Gastrocnemius medialis (tissue), 4 donors: Measurements from ENCODE around the gene NIPBL. TPM values are rescaled to one million over a fixed set of nuclear protein-coding genes. Genes with fewer than 3 reads are reported as not detected.

Experiments
- ATAC-seq, 2 donors: fragments of 150-250 bp; one replicate each; pipeline ENCODE4 v1.9.1; 2016
- DNase-seq, 2 donors: peaks; one replicate each; pipeline ENCODE4 v3.0.0-alpha.2; 2019
- H3K27ac ChIP-seq, 4 donors: fragments of 200-600 bp; sonication (generic); 1 replicate in 1 of 4; 2 replicates in 3 of 4; pipeline ENCODE4 v1.5.1; 2016 to 2018; ENCODE audit warnings: mild to moderate bottlenecking in 2 of 4, moderate library complexity in 1 of 4
- H3K27me3 ChIP-seq, 3 donors: fragments of 200-600 bp; sonication (generic) in 2 of 3; 1 replicate in 1 of 3; 2 replicates in 2 of 3; pipeline versions ENCODE4 v1.5.1 to v1.6.0; 2016 to 2019; ENCODE audit warnings: mild to moderate bottlenecking in 1 of 3, moderate library complexity in 1 of 3
- H3K36me3 ChIP-seq, 2 donors: fragments of 200-600 bp; sonication (generic) in 1 of 2; one replicate each; pipeline ENCODE4 v1.5.1; 2017 to 2018
- H3K4me1 ChIP-seq, 2 donors: fragments of 200-600 bp; sonication (generic) in 1 of 2; one replicate each; pipeline ENCODE4 v1.5.1; 2016 to 2017; ENCODE audit warnings: mild to moderate bottlenecking in 2 of 2
- H3K4me3 ChIP-seq, 4 donors: fragments of 200-600 bp; sonication (generic) in 3 of 4; 1 replicate in 1 of 4; 2 replicates in 3 of 4; pipeline ENCODE4 v1.5.1; 2016 to 2019; ENCODE audit warnings: mild to moderate bottlenecking in 2 of 4
- H3K9me3 ChIP-seq, 3 donors: fragments of 200-600 bp; sonication (generic) in 2 of 3; 1 replicate in 1 of 3; 2 replicates in 2 of 3; pipeline ENCODE4 v1.5.1; 2016 to 2019
- POLR2A ChIP-seq, 2 donors: fragments of 450-650 bp; IDR thresholded peaks; one replicate each; pipeline ENCODE4 v1.6.1; 2017; ENCODE audit warnings: antibody characterized with exemption in 2 of 2, mild to moderate bottlenecking in 2 of 2, moderate library complexity in 2 of 2
- in situ Hi-C, 4 donors: fragments of 200-750 bp; cut with MboI; loops; one replicate each; pipeline versions ENCODE4 v1.15.0 to v1.8.0; 2017; ENCODE audit warnings: low sequenced_read_pairs in 4 of 4
- intact Hi-C: fragments of 100-400 bp; cut with DNase I; formaldehyde crosslinking; loops from one replicate; pipeline ENCODE4 v1.15.1; 2023; ENCODE audit warnings: low total_unique reads
- total RNA-seq, 4 donors: library from RNA; depleted of rRNA; stranded (reverse); fragments of >200 nt; gene quantifications; one replicate each; pipeline versions ENCODE4 v1.1.0 to v1.2.3, GENCODE V29; 2016
- TF ChIP-seq, protein P1 (sequence below), 5 experiments: fragments of 450-650 bp in 3 of 5; fragments of 200-600 bp in 2 of 5; sonication (generic) in 2 of 5; IDR thresholded peaks in 4 of 5; conservative IDR thresholded peaks in 1 of 5; 1 replicate in 4 of 5; 2 replicates in 1 of 5; pipeline ENCODE4 v1.5.1; 2016 to 2019; ENCODE audit warnings: antibody characterized with exemption in 5 of 5, mild to moderate bottlenecking in 3 of 5, moderate library complexity in 3 of 5

The NIPBL gene
- total RNA-seq, 4 donors from 2014 or later: 15.0 to 49.6 (median 32.7) TPM

DNA sequence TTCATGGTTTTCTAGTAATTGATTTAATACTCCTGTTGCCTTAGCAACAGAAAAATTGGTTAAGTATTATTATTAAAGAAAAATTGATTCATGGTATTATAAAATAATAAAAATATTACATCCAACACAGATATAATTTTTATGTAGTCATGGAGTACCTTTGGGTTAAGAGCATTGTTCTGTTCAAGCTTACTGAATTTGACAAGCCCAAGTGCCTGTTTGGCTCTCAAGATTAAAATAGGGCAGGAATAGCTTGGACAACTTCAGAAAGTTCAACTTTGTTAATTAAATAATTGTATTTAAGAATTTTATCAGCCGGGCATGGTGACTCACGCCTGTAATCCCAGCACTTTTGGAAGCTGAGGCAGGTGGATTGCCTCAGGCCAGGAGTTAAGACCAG, 82.0 kb downstream of the NIPBL start:
- Histone ChIP-seq H3K27me3 (no peaks in the 10 kb centered on the region), H3K27ac (no peak overlapping the region), H3K36me3 (peaks cover 0 to 37% of the 10 kb centered on the region in 2 donors), H3K4me3 (no peak overlapping the region), H3K9me3 (no peaks in the 10 kb centered on the region), H3K4me1 (peaks cover 0 to 3% of the 10 kb centered on the region in 2 donors)
- TF ChIP-seq, protein P1, sequence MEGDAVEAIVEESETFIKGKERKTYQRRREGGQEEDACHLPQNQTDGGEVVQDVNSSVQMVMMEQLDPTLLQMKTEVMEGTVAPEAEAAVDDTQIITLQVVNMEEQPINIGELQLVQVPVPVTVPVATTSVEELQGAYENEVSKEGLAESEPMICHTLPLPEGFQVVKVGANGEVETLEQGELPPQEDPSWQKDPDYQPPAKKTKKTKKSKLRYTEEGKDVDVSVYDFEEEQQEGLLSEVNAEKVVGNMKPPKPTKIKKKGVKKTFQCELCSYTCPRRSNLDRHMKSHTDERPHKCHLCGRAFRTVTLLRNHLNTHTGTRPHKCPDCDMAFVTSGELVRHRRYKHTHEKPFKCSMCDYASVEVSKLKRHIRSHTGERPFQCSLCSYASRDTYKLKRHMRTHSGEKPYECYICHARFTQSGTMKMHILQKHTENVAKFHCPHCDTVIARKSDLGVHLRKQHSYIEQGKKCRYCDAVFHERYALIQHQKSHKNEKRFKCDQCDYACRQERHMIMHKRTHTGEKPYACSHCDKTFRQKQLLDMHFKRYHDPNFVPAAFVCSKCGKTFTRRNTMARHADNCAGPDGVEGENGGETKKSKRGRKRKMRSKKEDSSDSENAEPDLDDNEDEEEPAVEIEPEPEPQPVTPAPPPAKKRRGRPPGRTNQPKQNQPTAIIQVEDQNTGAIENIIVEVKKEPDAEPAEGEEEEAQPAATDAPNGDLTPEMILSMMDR (IDR thresholded peaks at IDR 0.05 in 4 of 5, conservative IDR thresholded peaks at IDR 0.05 in 1 of 5): no peak
- TF ChIP-seq POLR2A (IDR thresholded peaks at IDR 0.05): no peak
- ATAC-seq: no peak
- intact Hi-C loops: no loop called here
- in situ Hi-C loops: no loop called here
- no peak for DNase-seq

DNA sequence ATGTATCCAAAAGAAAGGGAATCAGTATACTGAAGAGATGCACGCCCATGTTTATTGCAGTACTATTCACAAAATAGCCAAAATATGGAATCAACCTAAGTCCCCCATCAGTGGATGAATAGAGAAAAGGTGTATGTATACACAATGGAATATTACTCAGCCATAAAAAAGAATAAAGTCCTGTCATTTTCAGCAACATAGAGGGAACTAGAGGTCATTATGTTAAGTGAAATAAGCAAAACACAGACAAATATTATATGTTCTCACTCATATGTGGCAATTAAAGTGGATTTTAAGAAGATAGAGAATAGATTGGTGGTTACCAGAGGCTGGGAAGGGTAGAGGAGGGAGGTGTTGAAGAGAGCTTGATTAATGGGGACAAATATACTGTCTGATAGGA, 88.6 kb downstream of the NIPBL start:
- DNase-seq (no peak), ATAC-seq (no peak)
- no peak for TF ChIP-seq POLR2A (IDR thresholded peaks at IDR 0.05)
- TF ChIP-seq, protein P1 (IDR thresholded peaks at IDR 0.05 in 4 of 5, conservative IDR thresholded peaks at IDR 0.05 in 1 of 5): no peak
- H3K4me1 ChIP-seq: no peaks in the 10 kb centered on the region
- H3K4me3 ChIP-seq: no peak overlapping the region
- in situ Hi-C loops (no loop called here), intact Hi-C loops (no loop called here)
- no peaks in the 10 kb centered on the region for H3K27me3 ChIP-seq
- no peak overlapping the region for H3K27ac ChIP-seq
- H3K9me3 ChIP-seq: no peaks in the 10 kb centered on the region
- peaks cover 0 to 43% of the 10 kb centered on the region in 2 donors for H3K36me3 ChIP-seq

DNA sequence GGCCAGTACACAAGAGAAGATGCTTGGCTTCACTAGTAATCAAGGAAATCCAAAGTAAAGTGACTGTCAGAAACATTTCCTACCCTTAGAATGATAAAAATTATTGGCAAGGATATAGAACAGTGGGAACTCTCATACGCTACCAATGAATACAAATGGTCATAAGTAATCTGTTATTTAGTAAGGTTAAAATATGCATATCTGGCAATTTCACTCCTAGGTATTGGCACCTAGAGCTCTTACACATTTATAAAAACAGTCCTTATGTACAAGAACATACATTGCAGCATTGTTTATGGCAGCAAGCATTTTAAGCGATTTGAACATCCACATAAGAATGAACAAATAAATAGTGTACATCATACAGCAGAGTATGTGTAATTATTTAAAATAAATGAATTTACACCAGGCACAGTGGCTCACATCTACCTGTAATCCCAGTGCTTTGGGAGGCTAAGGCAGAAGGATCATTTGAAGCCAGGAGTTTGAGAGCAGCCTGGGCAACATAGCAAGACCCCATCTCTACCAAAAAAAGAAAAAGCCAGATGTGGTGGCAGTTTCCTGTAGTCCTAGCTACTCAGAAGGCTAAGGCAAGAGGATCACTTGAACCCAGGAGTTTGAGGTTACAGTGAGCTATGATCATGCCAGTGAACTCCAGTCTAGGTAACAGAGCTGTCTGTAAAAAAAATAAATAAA, 93.3 kb downstream of the NIPBL start:
- DNase-seq (no peak), ATAC-seq (no peak)
- no peak overlapping the region for H3K4me3 ChIP-seq
- intact Hi-C loops (no loop called here), in situ Hi-C loops (no loop called here)
- no peaks in the 10 kb centered on the region for H3K9me3 ChIP-seq
- peaks cover 0 to 46% of the 10 kb centered on the region in 2 donors for H3K36me3 ChIP-seq
- H3K4me1 ChIP-seq: no peaks in the 10 kb centered on the region
- TF ChIP-seq, protein P1 (IDR thresholded peaks at IDR 0.05 in 4 of 5, conservative IDR thresholded peaks at IDR 0.05 in 1 of 5): no peak
- no peak for TF ChIP-seq POLR2A (IDR thresholded peaks at IDR 0.05)
- no peaks in the 10 kb centered on the region for H3K27me3 ChIP-seq
- no peak overlapping the region for H3K27ac ChIP-seq

DNA sequence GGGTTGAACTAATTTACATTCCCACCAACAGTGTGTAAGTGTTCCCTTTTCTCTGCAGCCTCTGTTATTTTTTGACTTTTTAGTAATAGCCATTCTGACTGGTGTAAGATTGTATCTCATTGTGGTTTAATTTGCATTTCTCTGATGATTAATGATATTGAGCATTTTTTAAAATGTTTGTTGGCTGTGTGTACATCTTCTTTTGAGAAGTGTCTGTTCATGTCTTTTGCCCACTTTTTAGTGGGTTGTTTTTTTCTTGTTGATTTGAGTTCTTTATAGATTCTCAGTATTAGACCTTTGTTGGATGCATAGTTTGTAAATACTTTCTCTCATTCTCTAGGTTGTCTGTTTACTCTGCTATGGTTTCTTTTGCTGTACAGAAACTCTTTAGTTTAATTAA, 101.6 kb downstream of the NIPBL start:
- no peaks in the 10 kb centered on the region for H3K27me3 ChIP-seq
- H3K4me1 ChIP-seq: no peaks in the 10 kb centered on the region
- no peaks in the 10 kb centered on the region for H3K9me3 ChIP-seq
- intact Hi-C loops (no loop called here), in situ Hi-C loops (loop anchor here in 1 of 4 donors (25.0 kb wide), 1 partner anchor 241 kb away; no protein-coding TSS in a partner anchor)
- DNase-seq: no peak
- no peak overlapping the region for H3K4me3 ChIP-seq
- no peak for TF ChIP-seq POLR2A (IDR thresholded peaks at IDR 0.05)
- TF ChIP-seq, protein P1 (IDR thresholded peaks at IDR 0.05 in 4 of 5, conservative IDR thresholded peaks at IDR 0.05 in 1 of 5): no peak
- ATAC-seq: no peak
- H3K36me3 ChIP-seq: peaks cover 0 to 25% of the 10 kb centered on the region in 2 donors
- no peak overlapping the region for H3K27ac ChIP-seq
